RWPE2 (cell line): ENCODE measurements around the gene USP32.

Experiments used
- ATAC-seq: fragments of 200-7000 bp; cut with Tn5 transposase; 3 replicates; pipeline ENCODE4 v1.9.1; 2021; ENCODE audit warnings: low read depth
- DNase-seq: peaks from one replicate; pipeline ENCODE4 v3.0.0-alpha.2; 2020; ENCODE audit warnings: low spot score
- H3K27ac ChIP-seq: fragments of 450-650 bp; 2 replicates; pipeline ENCODE4 v1.5.1; 2017; ENCODE audit warnings: mild to moderate bottlenecking; ENCODE audit not compliant: poor library complexity, severe bottlenecking
- H3K27me3 ChIP-seq: fragments of 250-450 bp; sonication (Bioruptor Pico); 2 replicates; pipeline ENCODE4 v1.5.1; 2021; ENCODE audit warnings: mild to moderate bottlenecking, moderate library complexity; ENCODE audit not compliant: insufficient read depth, poor library complexity, severe bottlenecking
- H3K36me3 ChIP-seq: fragments of 250-450 bp; sonication (Bioruptor Pico); 2 replicates; pipeline ENCODE4 v1.5.1; 2020; ENCODE audit warnings: low read depth, mild to moderate bottlenecking, moderate library complexity
- H3K4me1 ChIP-seq: fragments of 250-450 bp; sonication (Bioruptor Pico); 2 replicates; pipeline ENCODE4 v1.5.1; 2021; ENCODE audit warnings: mild to moderate bottlenecking, moderate library complexity; ENCODE audit not compliant: insufficient read depth, poor library complexity, severe bottlenecking
- H3K4me3 ChIP-seq: fragments of 250-450 bp; sonication (Bioruptor Pico); 2 replicates; pipeline ENCODE4 v1.5.1; 2021; ENCODE audit warnings: mild to moderate bottlenecking, moderate library complexity; ENCODE audit not compliant: severe bottlenecking
- H3K9me3 ChIP-seq: fragments of 250-450 bp; sonication (Bioruptor Pico); 2 replicates; pipeline ENCODE4 v1.5.1; 2021; ENCODE audit warnings: mild to moderate bottlenecking, moderate library complexity; ENCODE audit not compliant: severe bottlenecking
- TF ChIP-seq, protein P1 (sequence below): fragments of 450-650 bp; IDR thresholded peaks from one replicate; pipeline ENCODE4 v1.5.1; 2017; ENCODE audit warnings: mild to moderate bottlenecking, moderate library complexity; ENCODE audit not compliant: poor library complexity, severe bottlenecking

The USP32 gene

DNA sequence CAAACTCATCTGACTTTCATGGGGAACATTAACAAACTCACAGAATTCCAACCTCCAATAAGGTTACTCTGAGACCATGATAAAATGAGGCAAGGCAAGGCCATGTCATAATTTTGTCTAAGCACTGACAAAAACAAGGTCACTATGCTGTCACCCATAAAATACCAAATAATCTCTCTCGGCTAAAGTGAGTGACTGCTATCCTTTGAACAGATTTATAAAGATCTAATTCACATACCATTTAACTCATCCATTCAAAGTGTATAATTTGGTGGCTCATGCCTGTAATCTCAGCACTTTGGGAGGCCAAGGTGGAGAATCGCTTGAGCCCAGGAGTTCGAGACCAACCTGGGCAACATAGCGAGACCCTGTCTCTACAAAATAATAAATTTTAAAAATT lies 262.8 kb downstream of the USP32 start:
- TF ChIP-seq, protein P1, sequence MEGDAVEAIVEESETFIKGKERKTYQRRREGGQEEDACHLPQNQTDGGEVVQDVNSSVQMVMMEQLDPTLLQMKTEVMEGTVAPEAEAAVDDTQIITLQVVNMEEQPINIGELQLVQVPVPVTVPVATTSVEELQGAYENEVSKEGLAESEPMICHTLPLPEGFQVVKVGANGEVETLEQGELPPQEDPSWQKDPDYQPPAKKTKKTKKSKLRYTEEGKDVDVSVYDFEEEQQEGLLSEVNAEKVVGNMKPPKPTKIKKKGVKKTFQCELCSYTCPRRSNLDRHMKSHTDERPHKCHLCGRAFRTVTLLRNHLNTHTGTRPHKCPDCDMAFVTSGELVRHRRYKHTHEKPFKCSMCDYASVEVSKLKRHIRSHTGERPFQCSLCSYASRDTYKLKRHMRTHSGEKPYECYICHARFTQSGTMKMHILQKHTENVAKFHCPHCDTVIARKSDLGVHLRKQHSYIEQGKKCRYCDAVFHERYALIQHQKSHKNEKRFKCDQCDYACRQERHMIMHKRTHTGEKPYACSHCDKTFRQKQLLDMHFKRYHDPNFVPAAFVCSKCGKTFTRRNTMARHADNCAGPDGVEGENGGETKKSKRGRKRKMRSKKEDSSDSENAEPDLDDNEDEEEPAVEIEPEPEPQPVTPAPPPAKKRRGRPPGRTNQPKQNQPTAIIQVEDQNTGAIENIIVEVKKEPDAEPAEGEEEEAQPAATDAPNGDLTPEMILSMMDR = no peak
- Histone ChIP-seq H3K9me3 (no peaks in the 10 kb centered on the region), H3K27ac (no peak overlapping the region), H3K36me3 (peaks cover 16% of the 10 kb centered on the region), H3K4me1 (no peaks in the 10 kb centered on the region), H3K27me3 (no peaks in the 10 kb centered on the region), H3K4me3 (no peak overlapping the region)
- no peak for ATAC-seq
- no peak for DNase-seq
